Measurements from ENCODE around the gene SETD5.

- no peak for TF ChIP-seq EP300 (IDR thresholded peaks at IDR 0.05)
- no peak for TF ChIP-seq CTCF (IDR thresholded peaks at IDR 0.05)
- TF ChIP-seq POLR2A (IDR thresholded peaks at IDR 0.05) = no peak
These were observed 18.1 kb upstream of the SETD5 start for GRCh38 chr3:9379327-9379726.
